ENCODE measurements around the gene FRMD1. TPM values are rescaled to one million over a fixed set of nuclear protein-coding genes. Genes with fewer than 3 reads are reported as not detected.

Gene FRMD1
- polyA plus RNA-seq, 6 donors from 2014 or later, result not detected

- H3K4me1 Mint-ChIP-seq, result no peaks in the 10 kb centered on the region
These were observed 61.4 kb downstream of the FRMD1 start for GRCh38 chr6:168017629-168018028.

DNA sequence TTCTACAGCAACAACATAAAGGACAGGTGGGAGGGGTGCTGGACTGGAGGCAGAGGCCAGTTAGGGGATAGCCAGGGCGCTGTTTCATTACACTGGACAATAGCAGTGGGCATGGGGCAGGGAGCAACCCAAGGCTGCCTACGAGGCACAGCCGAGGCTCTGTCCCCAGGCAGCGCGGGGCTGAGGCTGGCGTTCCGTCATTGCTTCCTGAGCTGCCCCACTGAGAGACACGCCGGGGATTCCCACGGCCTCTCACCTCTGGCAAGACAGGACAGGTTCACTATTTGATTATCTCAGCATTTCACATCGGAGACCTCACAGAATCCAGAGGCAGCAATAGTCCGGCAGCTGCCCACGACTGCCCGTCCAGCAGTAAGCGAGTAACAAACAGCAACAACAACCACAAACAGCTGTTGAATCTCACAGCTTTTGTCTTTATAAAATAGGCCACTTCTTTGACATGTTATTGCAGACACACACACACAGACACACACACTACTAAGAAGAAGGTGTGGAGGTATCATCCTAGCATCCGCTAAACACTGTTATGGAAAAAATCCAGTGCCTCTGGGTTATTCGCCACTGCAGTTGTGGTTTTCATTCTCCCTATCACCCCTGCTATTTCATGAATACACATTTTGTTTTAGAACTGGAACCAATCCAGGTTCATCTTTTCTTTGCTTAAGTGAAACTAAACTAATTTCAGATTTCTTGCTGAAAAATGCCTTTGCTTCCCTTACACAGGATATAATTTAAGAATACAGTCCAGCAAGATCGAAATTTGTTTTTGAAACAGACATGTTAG is 62.1 kb downstream of the FRMD1 start:
- Mint-ChIP-seq H3K36me3 (peaks cover under 1 to 4% of the 10 kb centered on the region in 2 donors), H3K27me3 (no peaks in the 10 kb centered on the region), H3K27ac (no peak overlapping the region), H3K4me1 (no peaks in the 10 kb centered on the region), H3K9me3 (peaks cover 9 to 35% (median 13%) of the 10 kb centered on the region in 7 donors), H3K4me3 (no peak overlapping the region)
- no peak for DNase-seq
- ATAC-seq (ENCODE audit: low read depth in 2 of 2), result no peak

More at GRCh38 chr6:168017629-168018028, 61.4 kb downstream of the FRMD1 start:
- no peak overlapping the region for H3K27ac Mint-ChIP-seq
- DNase-seq, result no peak
- peaks cover 7 to 28% (median 11%) of the 10 kb centered on the region in 7 donors for H3K9me3 Mint-ChIP-seq
- H3K4me3 Mint-ChIP-seq, result no peak overlapping the region
- no peaks in the 10 kb centered on the region for H3K36me3 Mint-ChIP-seq
- no peak for ATAC-seq (ENCODE audit: low read depth in 2 of 2)
- H3K27me3 Mint-ChIP-seq, result no peaks in the 10 kb centered on the region

GRCh38 chr6:168016176-168016620 is 62.8 kb downstream of the FRMD1 start:
- H3K27ac Mint-ChIP-seq, result no peak overlapping the region
- no peak overlapping the region for H3K4me3 Mint-ChIP-seq
- no peak for ATAC-seq (ENCODE audit: low read depth in 2 of 2)
- H3K9me3 Mint-ChIP-seq, result peaks cover 15 to 42% (median 18%) of the 10 kb centered on the region in 7 donors
- H3K27me3 Mint-ChIP-seq, result no peaks in the 10 kb centered on the region
- H3K36me3 Mint-ChIP-seq, result peaks cover 6 to 11% of the 10 kb centered on the region in 2 donors
- H3K4me1 Mint-ChIP-seq, result no peaks in the 10 kb centered on the region
- no peak for DNase-seq

DNA sequence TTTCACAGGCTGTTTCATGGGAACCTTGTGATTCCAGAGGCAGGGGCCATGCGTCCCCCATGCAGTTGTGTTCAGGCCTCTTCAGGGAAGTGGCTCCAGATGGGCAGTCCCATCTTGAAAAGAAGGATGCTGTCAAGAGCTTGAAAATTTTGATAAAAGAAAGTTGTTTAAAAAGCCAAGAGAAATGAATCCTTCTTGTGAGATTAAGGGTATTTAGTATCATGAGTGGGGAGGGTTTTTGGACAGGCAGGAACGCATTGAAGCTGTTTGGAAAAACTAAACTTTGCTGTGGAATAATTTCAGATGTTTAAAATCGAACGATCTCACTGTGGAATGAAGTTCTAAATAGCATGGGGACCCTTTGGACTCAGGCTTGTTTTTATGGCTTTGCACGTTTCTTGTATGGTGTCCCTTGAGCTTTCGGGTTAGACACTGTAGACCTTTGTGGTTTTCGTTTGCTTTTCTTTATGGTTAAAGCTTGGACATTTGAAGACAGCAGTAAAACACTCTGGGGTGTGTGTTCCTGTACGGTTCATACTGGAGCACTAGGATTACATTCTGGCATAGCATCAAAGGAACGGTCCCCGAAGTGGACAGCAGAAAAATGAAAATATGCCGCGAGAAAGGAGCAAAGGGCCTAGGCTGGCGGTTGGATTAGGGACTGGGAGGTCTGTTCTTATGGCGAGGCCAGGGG is 63.4 kb downstream of the FRMD1 start:
- Mint-ChIP-seq H3K9me3 (peaks cover 20 to 48% (median 22%) of the 10 kb centered on the region in 7 donors), H3K4me1 (no peaks in the 10 kb centered on the region), H3K4me3 (no peak overlapping the region), H3K36me3 (peaks cover 6 to 17% of the 10 kb centered on the region in 2 donors), H3K27me3 (no peaks in the 10 kb centered on the region), H3K27ac (no peak overlapping the region)
- no peak for ATAC-seq (ENCODE audit: low read depth in 2 of 2)
- DNase-seq, result no peak

DNA sequence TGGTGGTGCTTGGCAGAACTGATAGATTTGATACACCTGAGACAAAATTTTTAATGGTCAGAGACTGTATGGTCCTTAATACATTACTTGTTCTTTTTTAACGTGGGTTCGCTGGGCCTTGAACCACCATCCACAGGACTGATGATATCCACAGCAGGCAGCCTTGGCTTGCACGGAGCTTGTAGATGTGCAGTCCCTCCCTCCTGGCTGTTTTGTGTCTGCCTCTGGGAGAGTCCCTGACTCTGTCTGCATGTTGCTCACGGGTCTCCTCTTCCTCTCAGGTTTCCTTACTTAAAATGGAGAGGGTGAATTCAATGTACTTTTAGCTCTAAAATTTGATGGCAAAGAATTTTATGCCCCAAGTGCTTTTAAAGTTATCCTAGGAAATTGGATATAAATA is 64.0 kb downstream of the FRMD1 start:
- Mint-ChIP-seq H3K36me3 (peaks cover 6 to 23% of the 10 kb centered on the region in 2 donors), H3K4me3 (no peak overlapping the region), H3K27me3 (no peaks in the 10 kb centered on the region), H3K4me1 (no peaks in the 10 kb centered on the region), H3K27ac (no peak overlapping the region), H3K9me3 (peaks cover 20 to 54% (median 24%) of the 10 kb centered on the region in 7 donors)
- ATAC-seq (ENCODE audit: low read depth in 2 of 2) (no peak), DNase-seq (no peak)

GRCh38 chr6:168014428-168014827 is 64.6 kb downstream of the FRMD1 start:
- no peak for DNase-seq
- Mint-ChIP-seq H3K4me3 (no peak overlapping the region), H3K9me3 (peaks cover 20 to 60% (median 27%) of the 10 kb centered on the region in 7 donors), H3K4me1 (no peaks in the 10 kb centered on the region), H3K36me3 (peaks cover 6 to 23% of the 10 kb centered on the region in 2 donors), H3K27ac (no peak overlapping the region), H3K27me3 (no peaks in the 10 kb centered on the region)
- ATAC-seq (ENCODE audit: low read depth in 2 of 2), result no peak

- H3K27ac Mint-ChIP-seq, result no peak overlapping the region
- DNase-seq, result no peak
- no peaks in the 10 kb centered on the region for H3K4me1 Mint-ChIP-seq
- H3K36me3 Mint-ChIP-seq, result peaks cover 6 to 23% of the 10 kb centered on the region in 2 donors
- ATAC-seq (ENCODE audit: low read depth in 2 of 2), result no peak
- no peaks in the 10 kb centered on the region for H3K27me3 Mint-ChIP-seq
- peaks cover 15 to 70% (median 35%) of the 10 kb centered on the region in 7 donors for H3K9me3 Mint-ChIP-seq
- H3K4me3 Mint-ChIP-seq, result no peak overlapping the region
These were observed 65.6 kb downstream of the FRMD1 start for GRCh38 chr6:168013250-168013915.

DNA sequence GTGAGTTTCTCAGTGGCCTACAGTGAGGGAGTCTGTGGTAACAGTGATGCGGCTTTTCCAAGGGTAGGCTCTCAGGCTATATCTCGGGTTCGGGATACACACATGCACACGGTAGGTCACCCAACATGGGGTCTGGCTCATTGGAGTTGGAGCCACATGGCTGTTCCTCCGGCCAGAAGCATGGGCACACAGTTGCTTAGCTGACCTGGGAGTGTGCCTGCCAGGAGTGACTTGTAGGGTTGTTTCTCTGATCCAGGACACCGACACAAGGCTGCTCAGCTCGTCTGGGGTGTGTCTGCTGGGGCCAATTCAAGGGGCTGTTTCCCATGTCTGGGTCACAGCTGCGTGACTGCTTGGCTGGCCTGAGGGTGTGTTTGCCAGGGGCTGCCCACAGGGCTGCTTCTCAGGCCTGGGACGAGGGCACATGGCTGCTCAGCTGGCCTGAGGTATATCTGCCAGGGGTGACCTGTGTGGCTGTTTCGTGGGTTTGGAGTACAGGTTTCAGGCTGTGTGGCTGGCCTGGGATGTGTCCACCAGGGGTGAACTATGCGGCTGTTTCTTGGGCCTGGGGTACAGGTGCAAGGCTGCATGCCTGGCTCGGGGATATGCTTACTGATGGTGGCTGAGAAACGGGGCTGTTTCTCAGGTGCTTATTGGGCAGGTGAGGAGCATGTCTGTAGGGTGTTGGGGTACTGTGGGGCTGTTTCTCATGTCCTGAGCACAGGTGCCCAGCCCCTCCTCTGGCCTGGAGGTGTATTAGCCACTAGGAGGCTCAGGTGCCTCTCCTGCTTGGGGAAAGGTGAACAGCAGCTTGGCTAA is 66.4 kb downstream of the FRMD1 start:
- Mint-ChIP-seq H3K9me3 (peaks cover 15 to 75% (median 36%) of the 10 kb centered on the region in 7 donors), H3K4me3 (no peak overlapping the region), H3K27me3 (no peaks in the 10 kb centered on the region), H3K4me1 (no peaks in the 10 kb centered on the region), H3K27ac (no peak overlapping the region), H3K36me3 (peaks cover 6 to 23% of the 10 kb centered on the region in 2 donors)
- DNase-seq (no peak), ATAC-seq (ENCODE audit: low read depth in 2 of 2) (no peak)

GRCh38 chr6:168011291-168011690 is 67.7 kb downstream of the FRMD1 start:
- ATAC-seq (ENCODE audit: low read depth in 2 of 2) (no peak), DNase-seq (no peak)
- H3K4me3 Mint-ChIP-seq, result no peak overlapping the region
- peaks cover 6 to 23% of the 10 kb centered on the region in 2 donors for H3K36me3 Mint-ChIP-seq
- H3K27ac Mint-ChIP-seq, result no peak overlapping the region
- H3K9me3 Mint-ChIP-seq, result peaks cover 15 to 73% (median 37%) of the 10 kb centered on the region in 7 donors
- H3K4me1 Mint-ChIP-seq, result no peaks in the 10 kb centered on the region
- no peaks in the 10 kb centered on the region for H3K27me3 Mint-ChIP-seq

- Mint-ChIP-seq H3K9me3 (peaks cover 19 to 58% (median 35%) of the 10 kb centered on the region in 7 donors), H3K27me3 (no peaks in the 10 kb centered on the region), H3K4me1 (no peaks in the 10 kb centered on the region), H3K4me3 (peak overlapping the region in 1 of 8 donors; percentile 2), H3K36me3 (peaks cover 6 to 23% of the 10 kb centered on the region in 2 donors), H3K27ac (no peak overlapping the region)
- ATAC-seq (ENCODE audit: low read depth in 2 of 2) (no peak), DNase-seq (no peak)
These were observed 69.7 kb downstream of the FRMD1 start for GRCh38 chr6:168009331-168009730.

GRCh38 chr6:168007592-168008338 is 71.2 kb downstream of the FRMD1 start:
- H3K27ac Mint-ChIP-seq, result no peak overlapping the region
- H3K4me1 Mint-ChIP-seq, result no peaks in the 10 kb centered on the region
- ATAC-seq (ENCODE audit: low read depth in 2 of 2) (no peak), DNase-seq (no peak)
- no peak overlapping the region for H3K4me3 Mint-ChIP-seq
- peaks cover 14 to 49% (median 33%) of the 10 kb centered on the region in 7 donors for H3K9me3 Mint-ChIP-seq
- H3K27me3 Mint-ChIP-seq, result no peaks in the 10 kb centered on the region
- H3K36me3 Mint-ChIP-seq, result peaks cover 6 to 23% of the 10 kb centered on the region in 2 donors

DNA sequence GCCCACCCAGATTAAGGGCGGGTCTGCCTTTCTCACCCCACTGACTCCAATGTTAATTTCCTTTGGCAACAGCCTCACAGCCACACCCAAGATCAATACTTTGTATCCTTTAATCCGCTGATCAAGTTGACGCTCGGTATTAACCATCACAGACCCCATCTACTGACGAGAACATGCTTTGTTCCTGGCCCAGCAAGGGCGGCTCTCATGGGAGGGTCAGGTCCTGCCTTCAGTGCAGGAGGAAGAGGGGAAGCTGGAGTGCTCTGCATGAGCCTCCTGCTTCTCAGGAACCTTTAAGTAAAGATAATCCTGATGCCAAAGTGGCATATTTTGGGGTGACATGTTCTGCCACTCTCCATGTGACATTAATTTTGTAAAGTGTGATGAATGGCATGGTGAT is 73.2 kb downstream of the FRMD1 start:
- no peaks in the 10 kb centered on the region for H3K4me1 Mint-ChIP-seq

More for the DNA sequence above, 73.2 kb downstream of the FRMD1 start:
- Mint-ChIP-seq H3K27me3 (no peaks in the 10 kb centered on the region), H3K27ac (no peak overlapping the region), H3K4me3 (no peak overlapping the region), H3K36me3 (peaks cover 0 to 8% of the 10 kb centered on the region in 2 donors), H3K9me3 (peaks cover 7 to 29% (median 16%) of the 10 kb centered on the region in 7 donors)
- ATAC-seq (ENCODE audit: low read depth in 2 of 2), result no peak
- DNase-seq, result no peak
